Germinal center (tissue), 1 donor: ENCODE data around the gene GRIN2A.

Experiments
- DNase-seq: peaks from one replicate; pipeline ENCODE4 v3.0.0; 2012; ENCODE audit warnings: mixed read lengths, low spot score

The GRIN2A gene

DNA sequence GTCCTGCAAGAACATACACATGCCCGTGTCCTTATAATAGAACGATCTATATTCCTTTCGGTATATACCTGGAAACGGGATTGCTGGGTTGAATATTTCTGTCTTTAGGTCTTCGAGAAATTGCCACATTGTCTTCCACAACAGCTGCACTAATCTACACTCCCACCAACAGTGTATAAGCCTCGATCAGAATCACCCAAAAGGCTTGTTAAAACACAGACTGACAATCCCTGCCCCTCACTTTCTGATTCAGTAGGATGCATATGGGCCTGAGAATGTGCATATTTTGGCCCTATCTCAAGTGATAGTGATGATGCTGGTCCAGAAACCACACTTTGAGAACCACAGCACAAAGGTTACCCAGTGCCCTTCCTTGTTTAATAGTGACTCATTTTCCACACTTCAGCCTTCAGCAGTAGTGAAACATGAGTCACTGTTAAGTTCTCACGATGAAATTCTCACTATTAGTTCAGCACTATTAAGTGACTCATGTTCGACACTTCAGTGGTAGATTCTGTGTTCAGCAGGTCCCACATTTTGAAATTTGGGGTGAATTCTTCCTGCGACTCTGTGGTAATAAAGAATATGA lies 215.6 kb downstream of the GRIN2A start:
- DNase-seq: no peak

DNA sequence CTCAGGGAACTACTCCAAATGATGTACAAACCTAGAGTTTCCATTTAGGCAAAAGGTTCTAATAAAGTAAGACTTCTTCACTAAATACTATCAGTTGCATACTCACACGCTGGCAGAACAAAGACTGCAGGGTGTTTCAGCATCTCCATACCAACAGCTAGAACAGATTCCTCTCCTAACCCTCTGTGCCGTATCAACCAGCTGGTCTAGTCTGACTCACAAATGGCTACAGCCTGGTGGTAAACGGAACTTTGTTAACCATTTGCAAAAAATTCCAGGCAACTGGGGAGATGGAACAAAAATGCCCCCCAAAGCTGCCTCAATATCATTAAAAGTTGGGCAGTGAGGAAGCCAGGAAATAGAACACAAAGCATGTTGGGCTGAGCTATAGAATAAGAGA lies 217.1 kb downstream of the GRIN2A start:
- no peak for DNase-seq

DNA sequence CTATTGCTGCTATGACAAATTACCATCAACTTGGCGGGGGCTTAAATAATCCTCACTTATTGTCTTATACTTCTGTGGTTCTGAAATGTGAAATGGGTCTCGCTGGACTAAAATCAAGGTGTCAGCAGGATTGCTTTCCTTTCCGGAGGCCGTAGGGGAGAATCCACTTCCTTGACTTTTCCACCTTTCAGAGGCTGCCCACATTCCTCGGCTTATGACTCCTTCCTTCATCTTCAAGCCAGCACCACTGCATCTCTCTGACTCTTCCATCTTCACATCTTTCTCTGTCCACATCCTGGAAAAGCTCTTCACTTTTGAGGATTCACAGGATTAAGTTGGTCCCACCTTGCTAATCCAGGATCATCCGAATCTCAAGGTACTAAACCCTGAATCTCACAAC lies 217.8 kb downstream of the GRIN2A start:
- DNase-seq: no peak

DNA sequence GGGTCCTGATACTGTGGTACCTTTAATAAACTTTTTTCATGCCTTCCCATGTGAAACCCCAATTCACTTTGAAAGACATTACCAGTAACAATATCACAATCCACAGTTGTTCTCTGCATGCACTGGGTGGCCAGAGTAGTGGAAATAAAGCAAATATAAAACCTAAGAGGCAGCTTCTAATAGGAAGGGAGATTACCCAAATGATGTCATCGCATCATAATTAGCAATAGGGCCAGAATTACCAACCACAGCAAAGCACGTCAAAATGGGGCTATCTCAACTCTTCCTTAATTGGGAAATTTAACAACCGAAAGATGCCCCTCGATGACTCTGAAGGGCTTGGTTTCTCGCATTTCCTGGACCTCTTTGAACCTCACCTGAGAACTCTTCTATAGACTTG lies 224.8 kb downstream of the GRIN2A start:
- DNase-seq: no peak

DNA sequence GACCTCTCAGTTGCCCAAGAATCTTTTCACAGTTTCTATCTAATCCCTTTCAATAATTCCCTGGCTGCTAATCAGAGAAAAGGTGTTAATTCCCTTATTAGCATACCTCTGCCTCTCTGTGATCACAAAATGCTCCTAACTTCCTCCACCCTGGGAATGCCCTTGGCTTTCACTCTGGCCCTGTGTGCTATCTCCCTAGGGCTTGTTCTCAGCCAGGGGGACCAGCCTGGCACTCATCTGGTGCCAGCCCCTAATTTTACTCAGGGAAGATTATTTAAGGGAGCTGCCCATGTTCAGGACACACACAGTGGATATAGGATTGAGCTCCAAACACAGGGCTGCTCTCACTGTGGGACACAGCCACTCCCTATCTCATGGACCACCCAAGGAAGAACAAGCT lies 225.2 kb downstream of the GRIN2A start:
- DNase-seq: no peak

DNA sequence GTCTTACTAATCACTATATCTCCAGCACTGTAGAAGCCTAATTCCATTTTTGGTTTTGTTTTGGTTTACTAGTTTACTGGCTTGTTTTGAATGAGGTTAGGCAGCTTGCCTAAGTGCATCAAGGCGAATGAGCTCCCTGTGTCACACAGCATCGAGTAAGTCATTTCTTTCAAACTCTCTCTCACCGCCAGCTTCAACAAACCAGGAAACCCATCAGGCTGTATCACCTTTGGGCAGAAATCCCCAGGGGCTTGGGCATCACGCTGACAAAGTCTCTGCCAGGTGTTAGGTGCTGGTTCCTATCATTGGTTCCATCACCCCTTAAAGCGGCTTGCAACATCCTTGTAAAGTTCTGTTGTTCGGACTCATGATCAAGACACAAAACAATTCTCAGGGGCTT lies 226.6 kb downstream of the GRIN2A start:
- no peak for DNase-seq

DNA sequence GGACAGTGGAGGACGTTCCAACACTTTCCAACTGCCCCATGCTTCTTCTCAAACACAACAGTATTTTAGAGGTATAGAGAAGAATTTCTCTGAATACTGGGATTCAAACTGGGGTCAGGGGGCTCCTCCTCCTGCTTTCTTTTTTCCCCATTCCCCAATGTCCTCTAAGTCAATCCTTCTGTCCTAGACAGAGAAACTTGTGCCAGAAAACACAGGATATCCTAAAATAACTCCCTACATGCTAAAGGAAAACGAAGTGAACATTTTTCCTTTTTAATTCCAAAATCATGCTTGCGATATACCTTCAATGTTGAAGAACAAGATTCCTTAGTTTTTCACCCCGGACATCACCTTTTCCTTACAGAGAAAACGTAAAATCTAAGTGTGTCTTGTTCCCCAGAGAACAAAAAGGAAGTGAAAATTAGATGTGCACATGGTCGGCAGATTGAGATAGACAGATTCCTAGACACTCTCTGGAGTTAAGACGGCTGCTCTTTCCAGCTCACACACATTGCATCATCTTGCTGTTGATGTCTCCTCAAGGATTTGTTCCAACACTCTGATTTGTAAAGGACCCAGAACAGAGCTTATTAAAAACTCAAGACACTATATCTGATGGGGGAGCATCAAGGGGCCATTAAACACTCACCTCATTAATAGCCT lies 228.2 kb downstream of the GRIN2A start:
- DNase-seq: no peak

DNA sequence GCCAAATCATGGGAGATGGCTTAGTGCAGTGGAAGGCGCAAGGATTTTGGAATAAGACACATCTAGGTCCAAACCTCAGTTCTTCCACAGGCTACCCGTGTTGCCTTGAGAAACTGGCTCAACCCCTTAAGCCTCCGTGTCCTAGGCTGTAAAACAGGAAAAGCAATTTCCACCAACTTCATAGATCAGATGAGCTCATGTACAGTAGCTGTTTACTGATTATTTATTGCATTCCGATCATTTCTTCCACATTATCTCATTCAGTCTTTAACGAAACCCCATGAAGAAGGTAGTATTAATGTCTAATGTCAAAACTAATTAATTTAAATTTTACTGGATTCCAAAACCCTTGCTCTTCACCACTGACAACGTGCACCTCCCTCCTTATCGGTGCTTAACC lies 231.6 kb downstream of the GRIN2A start:
- DNase-seq: no peak

DNA sequence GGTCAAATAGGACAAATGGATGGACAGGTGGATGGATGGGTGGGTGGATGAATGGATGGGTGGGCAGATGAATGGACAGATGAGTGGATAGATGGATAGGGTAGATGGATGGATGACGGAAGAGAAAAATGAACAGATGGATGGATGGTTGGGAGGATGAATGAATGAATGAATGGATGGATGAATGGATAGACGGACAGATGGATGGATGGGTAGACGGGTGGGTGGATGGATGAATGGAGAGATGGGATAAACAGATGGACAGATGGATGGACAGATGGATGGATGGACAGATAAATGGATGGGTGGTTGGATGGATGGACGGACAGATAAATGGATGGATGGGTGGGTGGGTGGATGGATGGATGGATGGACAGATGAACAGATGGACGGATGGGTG lies 232.8 kb downstream of the GRIN2A start:
- DNase-seq: no peak

DNA sequence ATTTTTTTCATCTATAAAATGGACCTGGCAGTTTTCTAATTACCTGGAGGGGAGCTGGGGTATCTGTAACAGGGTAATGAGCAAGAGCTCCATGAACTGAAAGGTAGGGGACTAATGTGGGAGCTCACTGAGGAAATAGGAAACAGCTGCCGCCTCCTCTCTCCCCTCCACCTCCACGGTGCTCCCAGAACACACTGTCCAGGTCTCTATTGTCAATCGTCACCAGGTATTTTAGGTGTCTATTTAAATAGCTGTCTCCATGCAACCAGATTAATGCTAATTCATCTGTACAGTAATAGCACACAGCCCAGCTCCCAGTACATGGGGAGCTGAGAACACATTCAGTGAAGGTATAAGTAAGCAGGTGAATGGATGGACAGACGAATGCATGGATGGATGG lies 233.3 kb downstream of the GRIN2A start:
- no peak for DNase-seq

DNA sequence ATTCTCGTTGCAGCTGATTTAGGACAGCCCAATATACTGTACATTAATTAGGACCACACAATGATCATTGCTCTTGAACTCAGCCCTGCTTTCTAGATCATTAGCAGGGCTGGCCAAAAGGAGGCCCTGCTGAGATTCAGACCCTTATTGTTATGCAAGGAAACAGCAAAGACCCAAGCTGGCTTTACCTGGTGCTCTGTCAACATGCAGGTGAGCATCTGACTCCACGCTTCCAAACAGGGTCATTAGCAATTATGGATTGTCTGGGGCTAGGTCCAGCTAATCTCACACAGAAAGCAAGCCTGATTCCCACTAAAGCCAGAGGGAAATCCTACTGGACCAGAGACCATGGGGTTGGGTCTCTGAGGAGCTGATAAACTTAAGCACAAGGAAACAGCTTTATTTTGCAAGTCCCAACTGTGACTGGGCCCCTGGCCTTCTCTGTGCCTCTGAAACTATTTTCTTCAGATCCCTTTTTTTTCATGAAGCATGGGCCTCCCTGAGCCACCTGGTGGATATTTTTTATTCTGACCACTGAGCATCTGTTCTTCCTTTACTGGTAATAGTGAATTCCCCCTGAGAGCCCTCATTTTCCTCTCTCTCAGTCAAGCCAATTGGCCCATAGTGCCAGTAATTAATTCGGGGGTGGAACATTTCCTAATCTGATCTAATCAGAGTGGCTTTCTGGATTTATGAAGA lies 236.1 kb downstream of the GRIN2A start:
- no peak for DNase-seq

DNA sequence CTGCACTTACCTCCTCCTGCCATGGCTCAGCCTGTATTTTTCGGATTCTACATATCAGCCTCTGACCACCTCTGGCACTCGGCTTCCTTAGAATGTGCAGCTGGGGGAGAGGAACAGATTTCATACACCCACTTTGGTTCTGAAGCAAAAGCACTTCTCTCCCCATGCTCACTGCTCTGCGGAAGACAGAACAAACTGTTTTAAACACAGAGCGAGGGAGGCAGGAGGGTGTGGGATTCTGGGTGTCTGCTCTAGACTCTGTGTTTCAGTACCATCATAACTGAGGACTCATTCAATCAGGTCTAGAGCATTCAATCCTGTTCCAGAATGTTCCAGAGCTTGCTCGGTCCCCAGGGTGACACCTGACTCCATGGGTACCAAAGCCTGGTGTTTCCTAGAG lies 239.1 kb downstream of the GRIN2A start:
- DNase-seq: no peak

DNA sequence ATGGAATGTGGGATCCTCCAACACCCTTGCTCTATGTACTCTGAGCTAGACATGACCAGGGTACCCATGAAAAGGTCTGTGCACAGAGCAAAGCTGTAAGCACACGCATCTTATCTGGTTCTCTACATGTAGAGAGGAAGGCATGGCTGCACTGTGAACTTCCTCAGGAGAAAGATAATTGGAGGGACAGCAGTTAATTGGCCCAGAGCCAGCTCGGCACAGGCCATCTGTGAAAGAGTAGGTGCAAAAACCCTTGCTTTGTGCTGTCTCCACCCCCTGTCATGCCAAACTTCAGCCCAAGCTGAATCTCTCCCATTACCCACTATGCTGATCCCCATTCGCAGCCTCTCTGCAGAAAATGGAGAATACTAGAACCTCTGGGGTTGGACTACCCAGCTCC lies 241.0 kb downstream of the GRIN2A start:
- DNase-seq: no peak

DNA sequence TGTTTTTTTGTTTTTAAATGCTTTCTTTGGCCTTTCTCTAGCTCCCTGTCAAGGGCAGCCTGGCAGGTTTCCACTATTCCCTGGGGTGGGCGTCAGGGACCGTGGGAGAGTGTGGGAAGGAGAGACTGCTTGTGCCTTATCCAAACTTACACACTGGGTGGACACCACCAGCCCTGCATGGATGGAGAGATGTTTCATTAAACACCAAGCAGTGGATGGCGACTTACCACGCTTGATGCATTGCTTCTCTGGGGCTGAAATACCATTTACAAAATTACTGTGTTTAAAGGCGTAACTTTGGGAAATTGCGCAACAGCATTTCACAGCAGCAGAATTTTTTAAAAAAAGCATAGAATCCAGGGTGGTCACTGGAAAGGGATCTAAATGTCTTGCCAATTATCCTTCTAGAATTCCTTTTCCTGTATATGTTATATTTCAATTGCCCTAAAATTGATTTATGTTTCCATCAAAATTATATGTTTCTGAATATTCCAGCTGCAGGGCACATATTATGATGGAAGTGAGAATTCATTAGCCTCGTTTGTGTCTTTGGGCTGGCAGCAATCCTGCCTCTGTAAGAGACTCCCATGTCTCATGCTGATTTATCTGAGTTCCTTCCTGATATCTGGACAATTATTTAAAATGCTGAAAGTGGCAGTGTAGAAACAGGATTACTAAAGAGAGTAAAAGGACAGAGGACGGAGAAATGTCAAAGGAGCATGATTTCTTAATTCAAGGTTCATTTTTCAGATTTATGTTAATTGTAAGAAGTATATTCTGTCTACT lies 247.3 kb downstream of the GRIN2A start:
- DNase-seq: no peak

DNA sequence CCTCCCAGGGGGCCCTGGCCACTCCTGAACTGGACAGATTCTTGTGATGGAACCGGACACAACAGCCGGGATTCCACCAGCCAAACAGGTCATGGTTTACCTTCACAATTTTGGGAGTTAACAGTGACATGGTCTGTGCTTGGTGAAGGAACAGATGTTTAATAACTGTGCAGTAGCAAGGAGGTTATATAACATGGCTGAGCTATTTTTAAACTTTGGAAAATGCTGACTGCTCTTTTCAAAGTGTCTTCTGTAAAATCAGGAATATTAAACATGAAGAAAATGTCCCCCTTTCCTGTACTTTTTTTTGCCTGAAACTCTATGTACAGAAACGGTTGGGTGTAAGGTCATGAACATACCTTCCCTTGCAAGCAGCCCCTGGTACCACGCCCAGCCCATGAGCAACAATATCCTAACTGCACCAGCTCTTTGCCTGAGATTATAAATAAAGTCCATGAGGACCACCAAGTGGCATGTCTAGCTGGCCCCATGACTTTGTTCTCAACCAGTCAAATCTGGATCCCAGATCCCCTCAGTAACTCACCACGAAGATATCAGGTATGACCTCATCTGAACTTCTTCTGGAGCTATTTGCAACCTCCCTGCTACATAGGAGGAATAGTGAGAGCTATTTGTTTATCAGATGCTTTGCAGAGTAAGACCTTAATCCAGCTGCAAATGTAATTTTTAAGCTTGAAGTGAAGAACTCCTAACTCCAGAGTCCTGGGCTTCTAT lies 249.1 kb downstream of the GRIN2A start:
- no peak for DNase-seq

DNA sequence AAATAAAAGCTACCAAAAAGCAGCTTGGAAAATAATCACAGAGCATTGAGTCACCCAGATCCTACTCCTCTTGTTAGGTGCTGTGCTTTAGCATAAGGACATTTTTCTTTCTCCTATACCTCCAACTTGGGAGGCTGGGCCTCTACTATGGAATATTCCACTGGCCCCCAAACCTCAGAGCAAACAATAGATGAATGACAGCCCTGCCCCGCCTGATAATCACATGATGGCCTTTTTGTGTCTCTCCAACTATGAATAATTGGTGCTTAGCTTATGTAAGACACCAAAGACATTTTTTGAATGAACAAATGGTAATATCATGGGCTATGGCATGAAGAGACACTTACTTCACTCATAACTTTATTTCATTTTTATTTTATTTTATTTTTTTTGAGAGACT lies 250.2 kb downstream of the GRIN2A start:
- DNase-seq: no peak

DNA sequence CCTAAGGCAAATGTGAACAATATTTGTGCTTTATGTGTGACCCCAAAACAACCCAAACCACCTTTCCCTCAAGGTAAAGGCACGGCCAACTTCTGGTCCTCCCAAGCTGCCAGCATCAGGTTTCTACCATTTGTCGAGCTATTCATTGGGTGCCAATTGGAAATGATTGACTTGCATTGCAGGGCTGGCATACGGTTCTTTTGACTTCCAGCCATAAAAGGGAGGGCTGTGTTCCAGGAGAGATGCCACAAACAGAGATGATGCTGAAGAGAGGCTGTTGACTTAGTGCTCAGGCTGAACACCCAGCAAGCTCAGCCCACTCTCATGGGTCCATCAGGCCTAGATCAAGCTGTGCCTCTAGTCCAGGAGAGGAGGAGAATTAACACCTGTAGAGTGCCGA lies 252.4 kb downstream of the GRIN2A start:
- DNase-seq: no peak

DNA sequence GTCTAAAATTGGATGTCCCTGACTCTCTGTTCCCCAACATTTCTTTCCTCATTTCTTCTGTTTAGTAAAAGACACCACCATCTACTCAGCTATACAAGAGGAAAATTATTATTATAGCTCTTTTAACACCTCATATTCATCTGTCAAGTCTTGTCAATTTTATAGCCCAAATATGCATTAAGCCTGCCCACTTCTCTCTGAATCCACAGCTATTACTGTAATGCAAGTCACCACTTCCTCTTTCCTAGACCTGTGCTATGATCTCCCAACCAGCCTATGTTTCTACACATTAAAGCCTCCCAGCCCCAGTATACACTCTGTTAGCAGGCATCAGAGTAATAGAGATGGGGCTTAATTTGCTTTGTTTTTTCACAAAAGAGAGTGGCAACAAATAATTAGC lies 252.9 kb downstream of the GRIN2A start:
- peak; percentile 11 for DNase-seq

DNA sequence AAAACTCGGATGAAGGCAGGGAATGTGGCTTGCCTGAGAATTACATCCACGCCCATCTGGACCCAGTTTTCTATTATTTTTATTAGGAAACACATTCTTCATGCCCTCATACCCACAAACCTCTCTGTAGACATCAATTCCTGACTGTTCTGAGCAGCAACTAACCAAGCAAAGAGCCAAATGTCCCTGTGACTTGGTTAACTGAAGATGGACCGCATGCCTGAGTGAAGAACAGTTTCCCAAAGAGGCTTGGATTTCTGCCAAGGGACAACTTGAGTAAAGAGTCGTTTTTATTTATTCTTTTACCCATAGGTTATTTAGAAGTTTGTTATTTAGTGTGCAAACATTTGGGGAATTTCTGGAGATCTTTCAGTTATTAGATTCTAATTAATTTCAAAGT lies 259.8 kb downstream of the GRIN2A start:
- no peak for DNase-seq

DNA sequence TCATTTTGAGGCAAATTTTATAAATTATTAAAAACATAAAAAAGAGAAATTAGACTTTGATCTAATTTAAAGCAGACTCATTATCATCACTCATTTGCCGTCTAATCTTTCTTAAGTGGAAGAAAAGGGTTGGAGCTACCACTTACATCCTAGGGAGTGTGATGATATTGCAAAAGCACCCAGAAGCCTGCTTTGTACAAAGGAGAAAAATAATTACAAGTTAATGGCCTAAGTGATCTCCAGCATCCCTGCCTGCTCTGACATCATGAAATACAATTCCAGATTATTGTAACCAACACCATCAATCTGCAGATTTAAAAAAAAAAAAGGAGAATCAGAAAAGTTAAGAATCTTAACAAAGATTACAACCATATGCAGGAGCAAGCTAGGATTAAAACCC lies 260.2 kb downstream of the GRIN2A start:
- no peak for DNase-seq

DNA sequence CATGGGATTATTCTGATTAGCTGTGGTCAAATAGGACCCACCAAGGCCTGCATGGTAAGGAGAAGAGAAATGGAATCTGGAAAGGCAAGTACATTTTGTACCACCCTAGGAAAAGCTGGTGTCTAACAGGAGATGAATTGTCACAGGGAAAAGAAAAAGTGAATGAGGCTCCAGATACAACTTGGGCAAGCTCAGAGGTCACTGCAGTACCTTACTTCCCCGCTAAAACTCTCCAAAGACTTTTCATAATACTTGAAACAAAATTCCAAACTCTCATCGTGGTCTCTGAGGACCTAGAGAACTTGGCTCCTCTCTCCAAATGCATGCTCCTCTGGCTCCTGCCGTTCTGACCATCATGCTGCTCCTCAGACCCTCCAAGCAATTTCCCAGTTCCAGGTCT lies 262.8 kb downstream of the GRIN2A start:
- no peak for DNase-seq

DNA sequence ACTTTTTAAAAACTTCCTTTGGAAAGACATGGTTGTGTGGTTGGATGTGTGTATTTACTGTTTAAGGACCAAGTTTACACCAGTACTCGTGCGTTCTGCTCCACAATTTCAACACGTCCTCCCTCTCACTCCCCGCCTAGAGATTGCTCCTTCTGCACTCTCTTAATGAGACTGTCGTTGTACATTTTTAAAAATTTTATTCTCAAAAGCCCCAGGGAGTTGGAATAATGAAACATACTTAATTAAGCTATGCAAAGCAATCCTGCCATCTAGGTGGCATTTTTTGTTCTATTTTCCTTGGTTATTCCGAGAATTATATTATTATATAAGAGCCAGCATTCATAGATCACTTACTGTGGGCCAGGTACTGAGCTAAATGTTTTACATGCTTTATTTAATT lies 264.5 kb downstream of the GRIN2A start:
- no peak for DNase-seq
